Stimulated activated CD8-positive, alpha-beta memory T cell treated with anti-CD3 and anti-CD28 coated beads, Interleukin-15, amount 100 ng/mL, for 48 hours (primary cell): ENCODE results near the gene CHDH.

Experiments
- DNase-seq, 2 donors: peaks; one replicate each; pipeline ENCODE4 v3.0.0-alpha.2; 2020; ENCODE audit warnings: low read depth in 2 of 2

CHDH gene

DNA sequence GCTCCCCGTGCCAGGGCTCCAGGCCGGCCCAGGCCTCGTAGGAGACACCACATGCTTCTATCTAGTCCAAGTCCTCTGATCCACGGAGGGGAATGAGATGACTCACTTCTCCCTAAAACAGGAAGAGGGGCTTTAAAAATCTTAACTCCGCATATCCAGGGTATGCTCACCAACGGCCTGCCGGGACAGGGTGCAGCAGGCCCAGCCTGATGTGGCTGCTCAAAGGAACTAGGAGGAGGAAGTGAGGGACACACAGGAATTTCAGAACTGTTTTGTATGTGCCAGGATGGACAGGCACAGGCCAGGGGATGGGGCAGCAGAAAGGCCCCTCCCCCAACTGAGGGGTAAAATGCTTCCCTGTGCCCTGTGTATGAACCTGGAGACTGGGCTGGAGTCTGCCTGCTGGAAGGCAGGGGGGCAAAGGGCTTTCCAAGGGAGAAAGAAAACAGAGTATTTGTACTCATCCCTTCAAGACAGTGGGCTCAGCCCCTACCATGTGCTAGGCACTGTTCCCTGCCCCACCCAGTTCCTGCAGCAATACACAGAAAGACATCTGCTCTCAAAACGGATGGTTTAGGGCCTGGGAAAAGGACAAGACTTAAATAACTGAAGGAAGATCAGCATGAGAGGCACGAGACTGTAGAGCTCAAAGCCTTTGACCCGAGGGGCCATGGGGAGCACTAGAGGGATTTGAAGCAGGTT is 22.1 kb downstream of the CHDH start:
- DNase-seq: no peak

DNA sequence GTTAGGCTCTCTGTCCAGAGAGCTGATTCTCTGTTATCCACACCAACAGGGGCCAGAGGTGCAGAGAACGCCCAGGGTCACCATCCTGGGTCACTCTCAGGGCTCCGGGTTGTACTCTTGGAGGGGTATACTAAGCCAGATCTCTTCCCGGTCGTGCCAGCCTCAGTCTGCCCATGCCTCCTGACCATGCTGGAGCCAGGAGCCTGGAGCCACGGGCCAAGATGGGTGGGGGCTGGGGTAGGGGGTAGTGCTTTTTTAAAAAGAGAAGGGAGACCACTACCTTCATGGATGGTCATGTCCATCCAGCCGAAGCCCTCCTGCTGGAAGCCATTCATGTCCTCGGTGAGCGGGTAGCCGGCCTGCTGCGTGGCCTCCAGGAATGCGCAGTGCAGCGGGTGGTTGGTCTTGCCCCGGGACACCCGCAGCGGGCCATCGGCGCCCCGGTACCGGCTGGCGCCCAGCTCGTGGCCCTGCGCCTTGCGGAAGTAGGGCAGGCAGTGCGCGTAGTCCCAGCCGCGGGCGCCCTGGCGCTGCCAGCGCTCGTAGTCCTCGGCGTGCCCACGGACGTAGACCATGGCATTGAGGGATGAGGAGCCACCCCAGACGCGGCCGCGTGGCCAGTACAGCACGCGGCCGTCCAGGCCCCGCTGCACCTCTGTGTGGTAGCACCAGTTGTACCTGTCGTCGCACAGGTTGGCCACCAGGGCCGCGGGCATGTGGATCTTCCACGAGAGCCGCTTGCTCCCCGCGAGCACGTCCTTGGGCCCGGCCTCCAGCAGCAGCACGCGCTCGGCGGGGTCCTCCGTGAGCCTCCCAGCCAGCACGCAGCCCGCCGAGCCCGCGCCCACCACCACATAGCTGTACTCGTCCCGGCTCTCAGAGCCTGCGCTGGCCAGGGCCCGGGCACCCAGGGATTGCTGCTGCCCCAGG is 22.9 kb downstream of the CHDH start:
- no peak for DNase-seq

DNA sequence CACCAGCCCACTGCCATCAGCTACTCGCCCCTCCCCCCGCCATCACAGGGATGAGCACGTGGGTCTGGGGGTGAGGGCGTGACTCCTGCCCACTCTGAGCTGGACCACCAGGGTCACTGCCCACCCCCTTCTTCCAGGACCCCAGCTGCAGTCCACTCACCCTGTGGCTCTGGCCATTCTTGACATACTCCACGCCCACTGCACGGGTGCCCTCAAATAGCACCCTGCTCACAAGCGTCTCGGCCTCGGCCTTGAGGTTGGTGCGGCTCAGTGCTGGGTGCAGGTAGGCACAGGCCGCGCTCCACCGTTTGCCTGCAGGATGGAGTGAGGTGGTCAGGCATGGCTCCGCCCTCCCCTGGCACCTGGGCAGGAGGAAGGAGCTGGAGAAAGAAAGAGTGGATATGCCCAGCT is 23.9 kb downstream of the CHDH start:
- no peak for DNase-seq

DNA sequence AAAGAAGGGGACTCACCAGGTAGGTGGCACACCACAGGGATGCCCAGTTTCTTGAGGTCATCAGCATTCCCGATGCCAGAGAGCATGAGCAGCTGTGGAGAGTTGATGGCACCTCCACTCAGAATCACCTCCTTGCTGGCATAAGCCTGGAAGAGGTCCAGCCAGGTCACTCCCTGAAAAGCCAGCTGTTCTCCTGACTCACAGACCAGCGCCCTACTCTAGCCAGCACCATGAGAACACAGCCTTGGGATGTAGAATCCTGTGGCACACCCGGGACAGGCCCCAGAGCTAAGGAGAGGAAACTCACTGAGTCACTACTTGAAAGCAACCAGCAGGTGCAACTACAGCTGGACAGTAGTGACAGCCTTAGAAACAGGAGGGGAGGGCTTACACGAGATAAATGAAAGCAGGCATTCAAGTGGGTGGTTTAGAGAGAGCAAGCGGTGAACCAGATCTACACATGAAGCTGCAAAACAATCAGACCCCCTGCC is 24.5 kb downstream of the CHDH start:
- no peak for DNase-seq

DNA sequence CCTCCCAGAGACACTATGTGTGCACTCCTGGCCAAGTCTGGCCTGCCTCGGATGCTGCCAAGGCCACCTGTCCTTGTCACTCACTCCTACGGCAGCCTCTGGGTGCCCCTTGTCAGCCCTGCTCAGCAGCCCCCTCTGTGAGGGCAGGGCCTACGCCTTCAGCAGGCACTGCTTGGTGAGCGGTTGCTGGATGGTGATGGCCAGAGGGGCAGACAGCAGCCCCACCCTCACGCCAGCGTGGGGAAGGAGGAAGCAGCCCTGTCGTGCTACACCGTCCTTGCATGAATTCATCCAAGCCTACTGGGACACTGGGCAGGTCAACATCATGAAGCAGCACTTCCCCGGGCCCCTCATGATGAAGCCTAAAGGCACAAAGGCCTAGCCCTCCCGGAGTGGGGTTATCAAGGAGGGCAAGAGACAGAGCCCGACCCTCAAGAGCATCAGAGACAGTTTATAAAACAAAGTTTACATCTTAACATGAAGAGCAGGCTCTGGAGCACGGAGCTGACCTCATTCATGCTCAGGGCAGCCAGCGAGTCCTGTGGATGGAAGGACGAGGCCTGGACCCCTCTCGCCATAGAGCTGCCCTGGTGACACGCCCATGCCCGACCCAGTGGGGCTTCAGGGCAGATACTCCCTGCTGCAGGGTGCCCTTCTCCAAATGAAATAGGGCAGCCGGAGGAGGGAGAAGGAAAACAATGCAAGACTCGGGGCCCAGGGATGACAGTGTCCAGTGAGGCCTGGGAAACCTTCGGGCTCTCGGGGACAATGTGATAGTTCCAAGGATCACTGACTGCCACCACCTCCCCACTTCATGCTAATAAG is 25.3 kb downstream of the CHDH start:
- no peak for DNase-seq

DNA sequence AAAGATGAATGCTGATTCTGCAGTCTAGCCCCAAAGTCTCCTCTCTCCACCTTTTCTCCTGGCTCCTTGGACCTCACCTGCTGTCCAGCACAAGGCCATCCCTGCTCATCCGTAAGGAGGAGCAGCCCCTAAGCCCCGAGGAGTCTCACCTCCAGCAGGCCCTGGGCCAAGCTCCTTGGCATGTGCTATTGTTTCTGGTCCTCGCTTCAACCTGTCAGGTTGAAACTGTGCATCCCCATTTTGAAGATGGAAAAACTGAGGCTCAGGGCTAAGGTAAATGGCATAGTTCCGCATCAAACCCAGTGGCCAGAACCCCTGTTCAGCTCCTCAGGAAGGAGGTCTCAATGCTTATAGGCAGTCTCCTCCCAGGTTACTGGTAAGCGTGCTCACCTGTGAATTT is 26.1 kb downstream of the CHDH start:
- DNase-seq: no peak

DNA sequence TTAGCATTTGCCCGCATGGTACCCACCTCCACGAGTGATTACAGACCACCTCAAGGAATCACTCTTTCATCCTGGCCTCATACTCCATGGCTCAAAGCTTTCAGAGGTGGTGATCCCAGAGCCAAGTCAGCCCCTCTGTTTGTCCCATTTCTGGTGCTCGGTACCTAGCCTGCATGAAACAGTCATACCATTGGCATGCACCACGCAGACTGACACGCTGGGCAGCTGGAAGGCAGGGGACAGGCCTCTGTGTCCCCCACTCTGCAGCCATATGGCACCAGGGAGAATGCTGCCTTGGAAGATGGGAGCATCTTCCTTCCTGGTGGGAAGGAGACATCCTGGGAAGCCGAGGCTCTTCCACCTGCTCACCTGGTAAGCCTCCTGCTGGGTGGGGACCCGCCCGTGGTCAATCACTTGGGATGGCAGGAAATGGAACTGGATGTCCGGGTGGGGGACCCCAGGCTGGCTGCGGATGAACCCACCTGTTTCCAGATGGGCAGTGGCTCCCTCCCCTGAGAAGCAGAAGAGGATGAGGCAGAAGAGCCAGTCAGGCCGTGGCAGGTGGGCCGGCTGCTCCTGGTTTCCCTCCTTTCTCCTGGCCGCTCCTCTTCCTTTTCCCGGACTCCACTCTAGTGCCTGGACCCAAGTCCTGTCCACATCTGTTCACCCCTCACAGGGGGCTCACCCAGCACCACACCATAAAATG is 26.9 kb downstream of the CHDH start:
- no peak for DNase-seq

DNA sequence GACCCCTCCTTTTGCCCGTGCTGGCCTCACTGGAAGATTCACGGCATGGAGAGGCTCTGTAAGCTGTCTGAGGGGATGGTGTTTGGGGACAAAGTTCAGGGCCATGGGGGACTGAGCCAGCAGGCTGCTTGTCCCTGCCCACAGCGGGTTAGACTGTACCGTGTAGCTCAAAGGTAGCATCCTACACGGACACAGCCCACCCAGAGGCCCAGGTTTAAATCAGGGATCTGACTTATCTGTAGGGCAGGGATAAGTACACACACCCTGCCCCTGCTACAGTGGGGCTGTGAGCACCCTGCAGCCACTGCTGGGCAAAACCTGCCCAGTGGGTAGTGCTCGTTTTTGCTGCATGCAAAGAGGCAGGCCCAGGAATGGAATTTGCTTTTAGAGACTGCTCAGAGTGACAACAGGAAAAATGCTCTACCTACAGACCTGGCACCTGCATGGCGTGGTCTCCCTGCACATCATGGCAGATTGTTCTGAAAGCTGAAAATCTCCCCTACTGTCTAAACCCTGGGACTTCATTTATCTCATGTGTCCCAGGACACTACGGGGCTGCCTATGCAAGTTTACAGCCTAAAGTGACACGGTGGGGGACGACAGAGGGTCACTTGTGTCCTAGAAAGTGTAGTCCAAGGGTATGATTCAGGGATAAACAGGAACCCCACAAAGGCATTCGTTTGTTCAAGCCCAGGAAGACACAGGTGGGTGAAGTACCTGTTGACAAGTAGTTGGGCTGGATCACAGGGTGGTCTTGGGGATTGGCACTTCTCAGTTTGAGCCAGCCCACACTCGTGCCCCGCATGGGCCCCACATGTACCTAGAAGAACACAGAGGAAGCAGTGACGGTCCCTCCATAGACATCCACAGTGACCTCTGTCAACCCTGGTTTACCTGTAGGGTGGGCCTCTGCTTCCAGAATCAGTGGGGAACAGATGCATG is 27.7 kb downstream of the CHDH start:
- no peak for DNase-seq

DNA sequence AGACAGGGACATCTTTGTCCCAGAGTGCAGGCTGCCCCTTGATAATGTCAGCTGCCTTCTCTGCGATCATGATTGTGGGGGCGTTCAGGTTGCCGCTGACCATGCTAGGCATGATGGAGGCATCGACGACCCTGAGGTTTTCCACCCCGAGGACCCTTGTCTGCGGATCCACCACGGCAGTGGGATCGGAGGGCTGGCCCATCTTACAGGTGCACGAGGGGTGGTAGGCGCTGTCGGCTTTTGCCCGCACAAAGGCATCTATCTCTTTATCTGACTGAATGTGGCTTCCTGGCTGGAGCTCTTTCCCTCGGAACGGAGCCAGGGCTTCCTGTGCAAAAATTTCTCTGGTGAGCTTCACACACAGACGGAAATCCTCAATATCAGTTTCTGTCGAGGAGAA is 28.4 kb downstream of the CHDH start:
- no peak for DNase-seq

DNA sequence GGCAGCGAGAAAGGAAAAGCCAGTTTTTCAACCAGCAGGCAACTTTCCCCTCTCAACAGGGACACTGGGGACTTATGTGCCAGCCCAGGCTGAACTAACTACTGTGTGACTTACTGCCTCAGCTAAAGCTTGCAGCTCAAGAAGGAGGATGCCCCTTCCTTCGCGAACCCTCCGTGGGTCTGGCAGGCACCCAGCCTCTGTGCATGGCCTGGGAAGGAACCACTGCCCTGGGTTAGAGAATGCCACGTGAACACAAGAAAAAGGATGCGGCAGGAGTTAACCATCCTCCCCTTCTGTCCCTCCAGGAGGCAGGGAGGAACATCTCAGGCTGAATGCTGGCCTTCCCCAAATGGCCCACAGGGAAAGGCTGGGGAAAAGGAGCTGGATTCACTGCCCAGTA is 29.0 kb downstream of the CHDH start:
- DNase-seq: no peak

DNA sequence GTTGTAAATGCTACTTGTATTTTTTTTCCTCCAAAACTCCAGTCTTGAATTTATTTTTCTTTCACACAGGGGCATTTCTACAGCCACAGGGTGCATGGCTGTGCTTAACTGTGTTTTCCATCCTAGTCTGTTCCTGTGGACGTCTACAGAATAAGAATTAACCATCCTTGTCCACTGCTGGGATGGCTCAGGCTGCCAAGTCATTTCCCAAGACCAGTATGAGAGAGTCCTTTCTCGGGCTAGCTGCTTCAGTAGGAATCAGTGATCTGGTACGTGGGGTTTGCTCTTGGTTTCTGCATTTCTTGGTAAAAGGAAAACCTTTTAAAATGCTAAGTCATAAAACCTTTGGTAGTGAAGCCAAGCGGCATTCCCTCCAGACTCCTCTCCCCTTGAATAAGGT is 29.8 kb downstream of the CHDH start:
- no peak for DNase-seq

DNA sequence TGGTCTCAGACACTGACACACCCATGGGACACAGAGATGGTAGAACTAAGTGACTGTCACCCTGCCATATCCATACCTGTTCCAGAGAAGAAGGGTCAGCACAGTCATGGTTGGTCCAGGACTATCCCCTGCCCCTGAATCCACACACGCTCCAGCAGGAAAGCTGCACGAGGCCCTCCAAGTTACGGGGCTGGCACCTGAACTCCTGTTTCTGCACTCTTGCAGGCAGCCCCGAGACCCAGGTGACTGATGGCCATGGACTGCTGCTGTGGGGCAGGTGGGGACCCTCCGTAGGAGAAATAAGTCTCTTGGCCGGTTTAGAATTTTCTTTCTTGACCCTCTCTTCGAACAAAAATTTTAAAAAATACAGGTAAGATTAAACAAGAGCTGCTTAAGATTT is 30.6 kb downstream of the CHDH start:
- DNase-seq: no peak

DNA sequence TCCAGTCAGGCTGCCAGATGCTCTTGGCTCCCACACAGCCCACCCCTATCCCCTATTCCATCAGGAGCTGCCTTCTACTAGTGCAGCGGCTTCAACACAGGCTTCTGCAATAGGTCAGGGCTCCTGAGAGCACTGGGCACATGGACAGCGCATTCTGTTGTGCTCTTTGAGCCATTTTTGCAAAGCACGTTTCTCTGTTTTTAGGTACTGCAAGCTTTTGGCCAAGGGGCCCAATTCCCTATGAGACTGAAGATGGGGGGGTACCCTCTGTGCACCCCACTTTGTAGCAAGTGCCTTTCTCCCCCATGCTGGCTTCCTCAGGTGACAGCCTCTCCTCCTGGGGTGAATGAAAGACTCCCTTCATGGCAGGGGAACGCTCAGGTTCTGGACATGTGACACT is 31.2 kb downstream of the CHDH start:
- DNase-seq: no peak

DNA sequence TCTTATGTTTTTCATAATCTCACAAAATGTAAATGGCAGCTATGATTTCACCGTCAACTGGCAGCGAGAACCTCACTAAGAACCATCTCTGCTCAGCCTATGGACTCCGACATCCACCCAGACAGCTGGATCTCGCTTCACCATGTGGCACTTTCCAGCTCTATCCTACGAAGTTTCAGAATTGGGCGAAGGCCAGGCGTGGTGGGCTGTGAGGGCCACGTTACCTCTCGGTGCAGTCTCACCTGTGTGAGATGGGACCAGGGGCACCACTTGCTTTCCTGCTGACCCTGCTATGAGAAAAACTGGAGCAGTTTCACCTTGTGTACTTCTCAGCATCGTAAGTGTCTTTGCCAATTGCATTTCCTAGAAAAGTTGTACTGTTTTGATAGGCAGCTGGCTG is 32.3 kb downstream of the CHDH start:
- no peak for DNase-seq

DNA sequence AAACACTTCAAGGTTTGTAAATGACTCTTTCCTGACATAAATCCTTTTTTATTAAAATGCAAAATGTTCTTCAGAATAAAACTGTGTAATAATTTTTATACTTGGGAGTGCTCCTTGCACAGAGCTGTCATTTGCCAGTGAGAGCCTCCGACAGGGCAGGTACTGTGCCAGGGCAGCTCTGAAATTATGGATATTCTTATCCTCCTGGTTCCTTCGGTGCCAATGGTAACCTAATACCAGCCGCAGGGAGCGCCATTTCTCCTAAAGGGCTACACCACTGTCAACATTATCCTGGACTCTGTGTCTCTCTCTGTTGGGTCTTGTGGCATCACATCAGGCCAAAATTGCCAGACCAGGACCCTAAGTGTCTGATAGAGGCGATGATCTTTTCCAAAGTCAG is 33.0 kb downstream of the CHDH start:
- DNase-seq: no peak

DNA sequence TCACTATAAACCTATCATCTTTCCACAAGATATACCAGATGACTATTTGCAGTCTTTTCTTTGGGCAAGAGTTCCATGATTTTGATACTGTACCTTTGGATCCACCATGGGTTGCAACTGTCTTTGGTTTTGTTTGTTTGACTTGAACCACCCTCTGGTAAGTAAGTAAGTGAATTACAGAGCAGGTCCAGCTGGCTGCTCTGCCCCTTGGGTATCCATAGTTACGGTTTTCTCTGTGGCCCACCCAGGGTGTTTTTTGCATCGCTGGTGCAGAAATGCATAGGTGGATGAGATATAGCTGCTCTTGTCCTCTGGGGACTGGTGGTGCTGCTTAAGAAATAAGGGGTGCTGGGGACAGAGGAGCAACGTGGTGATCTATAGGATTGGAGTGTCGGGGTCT is 33.8 kb downstream of the CHDH start:
- no peak for DNase-seq

DNA sequence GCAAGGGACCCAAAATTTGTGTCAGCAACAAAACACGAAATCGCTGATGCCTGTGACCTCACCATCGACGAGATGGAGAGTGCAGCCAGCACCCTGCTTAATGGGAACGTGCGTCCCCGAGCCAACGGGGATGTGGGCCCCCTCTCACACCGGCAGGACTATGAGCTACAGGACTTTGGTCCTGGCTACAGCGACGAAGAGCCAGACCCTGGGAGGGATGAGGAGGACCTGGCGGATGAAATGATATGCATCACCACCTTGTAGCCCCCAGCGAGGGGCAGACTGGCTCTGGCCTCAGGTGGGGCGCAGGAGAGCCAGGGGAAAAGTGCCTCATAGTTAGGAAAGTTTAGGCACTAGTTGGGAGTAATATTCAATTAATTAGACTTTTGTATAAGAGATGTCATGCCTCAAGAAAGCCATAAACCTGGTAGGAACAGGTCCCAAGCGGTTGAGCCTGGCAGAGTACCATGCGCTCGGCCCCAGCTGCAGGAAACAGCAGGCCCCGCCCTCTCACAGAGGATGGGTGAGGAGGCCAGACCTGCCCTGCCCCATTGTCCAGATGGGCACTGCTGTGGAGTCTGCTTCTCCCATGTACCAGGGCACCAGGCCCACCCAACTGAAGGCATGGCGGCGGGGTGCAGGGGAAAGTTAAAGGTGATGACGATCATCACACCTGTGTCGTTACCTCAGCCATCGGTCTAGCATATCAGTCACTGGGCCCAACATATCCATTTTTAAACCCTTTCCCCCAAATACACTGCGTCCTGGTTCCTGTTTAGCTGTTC is 34.9 kb downstream of the CHDH start:
- DNase-seq: no peak

DNA sequence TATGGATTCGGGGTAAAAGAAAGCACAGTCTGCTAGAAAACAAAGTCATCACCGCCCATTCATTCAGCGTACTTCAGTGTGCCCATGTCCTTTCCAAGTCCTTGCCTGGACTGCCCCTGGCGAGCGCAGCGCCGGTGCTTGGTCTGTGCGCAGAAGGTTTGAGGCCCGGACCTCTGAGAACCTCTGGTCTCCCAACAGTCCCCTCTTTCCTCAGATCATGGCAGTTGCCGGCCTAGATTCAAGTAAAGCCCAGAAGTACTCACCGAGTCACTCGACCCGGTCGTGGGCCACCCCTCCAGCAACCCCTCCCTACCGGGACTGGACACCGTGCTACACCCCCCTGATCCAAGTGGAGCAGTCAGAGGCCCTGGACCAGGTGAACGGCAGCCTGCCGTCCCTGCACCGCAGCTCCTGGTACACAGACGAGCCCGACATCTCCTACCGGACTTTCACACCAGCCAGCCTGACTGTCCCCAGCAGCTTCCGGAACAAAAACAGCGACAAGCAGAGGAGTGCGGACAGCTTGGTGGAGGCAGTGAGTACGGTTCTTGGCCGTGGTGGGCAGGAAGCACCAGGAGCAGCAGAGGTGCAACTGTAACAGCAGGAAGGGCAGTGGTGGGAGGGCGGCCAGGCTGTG is 36.3 kb downstream of the CHDH start:
- DNase-seq: no peak

DNA sequence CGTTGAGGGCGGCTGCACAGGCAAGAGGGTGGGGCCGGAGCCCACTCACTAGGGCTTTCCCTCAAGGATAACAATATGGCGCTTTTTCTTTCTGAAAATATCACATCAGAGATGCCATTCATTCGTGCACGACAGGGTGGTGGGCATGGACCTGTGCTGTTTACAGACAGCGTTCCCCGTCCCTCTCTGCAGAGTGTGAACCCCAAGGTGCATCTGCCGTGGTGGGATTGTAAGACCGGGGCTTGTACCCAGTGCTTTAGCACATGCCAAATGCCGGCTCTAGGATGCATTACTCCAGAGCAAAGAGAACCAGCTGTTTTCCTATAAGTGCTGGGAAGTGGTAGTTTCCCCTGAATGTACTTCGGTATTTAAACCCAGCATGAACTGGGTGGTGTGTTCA is 37.0 kb downstream of the CHDH start:
- DNase-seq: no peak
